Gastroesophageal sphincter (tissue), 4 donors: ENCODE measurements around the gene SLC45A2. TPM values are rescaled to one million over a fixed set of nuclear protein-coding genes. Genes with fewer than 3 reads are reported as not detected.

Source experiments
- ATAC-seq: fragments of 150-250 bp; one replicate; pipeline ENCODE4 v1.9.1; 2016; ENCODE audit warnings: mild to moderate bottlenecking, moderate library complexity
- H3K27ac ChIP-seq, 4 donors: fragments of 200-600 bp; sonication (generic) in 3 of 4; 1 replicate in 3 of 4; 2 replicates in 1 of 4; pipeline ENCODE4 v1.5.1; 2016 to 2019
- H3K27me3 ChIP-seq: fragments of 200-600 bp; sonication (generic); one replicate; pipeline ENCODE4 v1.5.1; 2019
- H3K36me3 ChIP-seq, 2 donors: fragments of 200-600 bp; sonication (generic); one replicate each; pipeline ENCODE4 v1.5.1; 2019; ENCODE audit warnings: control low read depth in 1 of 2
- H3K4me1 ChIP-seq, 3 donors: fragments of 200-600 bp; sonication (generic); 1 replicate in 2 of 3; 2 replicates in 1 of 3; pipeline ENCODE4 v1.5.1; 2016 to 2019; ENCODE audit warnings: control low read depth in 2 of 3
- H3K4me3 ChIP-seq, 2 donors: fragments of 200-600 bp; sonication (generic); one replicate each; pipeline ENCODE4 v1.5.1; 2019; ENCODE audit warnings: mild to moderate bottlenecking in 1 of 2, moderate library complexity in 1 of 2
- H3K9me3 ChIP-seq, 3 donors: fragments of 200-600 bp; sonication (generic); one replicate each; pipeline ENCODE4 v1.5.1; 2017 to 2019; ENCODE audit warnings: control low read depth in 2 of 3
- EP300 ChIP-seq: sonication (generic); formaldehyde crosslinking; IDR thresholded peaks from one replicate; pipeline ENCODE4 v1.6.1; 2017; ENCODE audit warnings: antibody characterized with exemption, mild to moderate bottlenecking
- POLR2A ChIP-seq, 2 donors: fragments of 450-650 bp; IDR thresholded peaks; one replicate each; pipeline ENCODE4 v1.6.1; 2017; ENCODE audit warnings: antibody characterized with exemption in 2 of 2, mild to moderate bottlenecking in 2 of 2, moderate library complexity in 1 of 2
- POLR2AphosphoS5 ChIP-seq: sonication (generic); formaldehyde crosslinking; IDR thresholded peaks from one replicate; pipeline ENCODE4 v1.6.1; 2017; ENCODE audit warnings: antibody characterized with exemption
- WGBS, 2 donors: methylation state at CpG; one replicate each; pipeline ENCODE4 v1.1.5; 2018; ENCODE audit warnings: low coverage in 1 of 2; 5-methylcytosine and 5-hydroxymethylcytosine counted together
- total RNA-seq, 4 donors: library from RNA; depleted of rRNA; stranded (reverse); fragments of >200 nt; gene quantifications; one replicate each; pipeline ENCODE4 v1.1.0, GENCODE V29; 2016
- TF ChIP-seq, protein P1 (sequence below), 4 experiments: fragments of 200-600 bp in 2 of 4; fragments of 450-650 bp in 2 of 4; sonication (generic) in 1 of 4; IDR thresholded peaks; one replicate each; pipeline ENCODE4 v1.5.1; 2017 to 2019; ENCODE audit warnings: antibody characterized with exemption in 4 of 4, mild to moderate bottlenecking in 2 of 4, moderate library complexity in 2 of 4

Gene SLC45A2
- total RNA-seq, 4 donors from 2014 or later, result 0.15 TPM; not detected in 3

- Histone ChIP-seq H3K27me3 (no peaks in the 10 kb centered on the region), H3K4me3 (no peak overlapping the region), H3K9me3 (no peaks in the 10 kb centered on the region), H3K4me1 (no peaks in the 10 kb centered on the region), H3K27ac (no peak overlapping the region), H3K36me3 (peaks cover 3 to 31% of the 10 kb centered on the region in 2 donors)
- ATAC-seq, result no peak
- TF ChIP-seq, protein P1, sequence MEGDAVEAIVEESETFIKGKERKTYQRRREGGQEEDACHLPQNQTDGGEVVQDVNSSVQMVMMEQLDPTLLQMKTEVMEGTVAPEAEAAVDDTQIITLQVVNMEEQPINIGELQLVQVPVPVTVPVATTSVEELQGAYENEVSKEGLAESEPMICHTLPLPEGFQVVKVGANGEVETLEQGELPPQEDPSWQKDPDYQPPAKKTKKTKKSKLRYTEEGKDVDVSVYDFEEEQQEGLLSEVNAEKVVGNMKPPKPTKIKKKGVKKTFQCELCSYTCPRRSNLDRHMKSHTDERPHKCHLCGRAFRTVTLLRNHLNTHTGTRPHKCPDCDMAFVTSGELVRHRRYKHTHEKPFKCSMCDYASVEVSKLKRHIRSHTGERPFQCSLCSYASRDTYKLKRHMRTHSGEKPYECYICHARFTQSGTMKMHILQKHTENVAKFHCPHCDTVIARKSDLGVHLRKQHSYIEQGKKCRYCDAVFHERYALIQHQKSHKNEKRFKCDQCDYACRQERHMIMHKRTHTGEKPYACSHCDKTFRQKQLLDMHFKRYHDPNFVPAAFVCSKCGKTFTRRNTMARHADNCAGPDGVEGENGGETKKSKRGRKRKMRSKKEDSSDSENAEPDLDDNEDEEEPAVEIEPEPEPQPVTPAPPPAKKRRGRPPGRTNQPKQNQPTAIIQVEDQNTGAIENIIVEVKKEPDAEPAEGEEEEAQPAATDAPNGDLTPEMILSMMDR (IDR thresholded peaks at IDR 0.05), result no peak
- TF ChIP-seq POLR2AphosphoS5, result no peak
- TF ChIP-seq POLR2A (IDR thresholded peaks at IDR 0.05), result no peak
- TF ChIP-seq EP300, result no peak
- 83 to 86% methylated on average over 3 of the region's 3 CpGs for WGBS, 2 donors
Measured at GRCh38 chr5:34028349-34028748, 43.9 kb upstream of the SLC45A2 start.

- no peak overlapping the region for H3K27ac ChIP-seq
- ATAC-seq, result no peak
- WGBS, 2 donors, result 78 to 94% methylated on average over 3 to 7 of the region's 9 CpGs
- no peaks in the 10 kb centered on the region for H3K4me1 ChIP-seq
- H3K9me3 ChIP-seq, result no peaks in the 10 kb centered on the region
- H3K36me3 ChIP-seq, result peaks cover 3 to 31% of the 10 kb centered on the region in 2 donors
- TF ChIP-seq POLR2AphosphoS5 (no peak), EP300 (no peak), POLR2A (IDR thresholded peaks at IDR 0.05) (no peak)
- TF ChIP-seq, protein P1 (IDR thresholded peaks at IDR 0.05), result no peak
- H3K27me3 ChIP-seq, result no peaks in the 10 kb centered on the region
- no peak overlapping the region for H3K4me3 ChIP-seq
Measured at GRCh38 chr5:34026089-34026761, 41.7 kb upstream of the SLC45A2 start.

GRCh38 chr5:34022121-34022705 lies 37.7 kb upstream of the SLC45A2 start:
- no peaks in the 10 kb centered on the region for H3K4me1 ChIP-seq
- H3K36me3 ChIP-seq, result peaks cover 3 to 36% of the 10 kb centered on the region in 2 donors
- 16% methylated on average over 2 of the region's 2 CpGs; no CpG with 5 or more reads in 1 of the 2 donors for WGBS, 2 donors
- H3K27ac ChIP-seq, result no peak overlapping the region
- no peak for ATAC-seq
- H3K4me3 ChIP-seq, result no peak overlapping the region
- TF ChIP-seq EP300, result no peak
- TF ChIP-seq, protein P1 (IDR thresholded peaks at IDR 0.05), result no peak
- no peak for TF ChIP-seq POLR2AphosphoS5
- no peak for TF ChIP-seq POLR2A (IDR thresholded peaks at IDR 0.05)
- no peaks in the 10 kb centered on the region for H3K9me3 ChIP-seq
- H3K27me3 ChIP-seq, result no peaks in the 10 kb centered on the region

- H3K36me3 ChIP-seq, result peaks cover 3 to 32% of the 10 kb centered on the region in 2 donors
- WGBS, 2 donors, result 67 to 76% methylated on average over 1 to 2 of the region's 2 CpGs
- H3K27ac ChIP-seq, result no peak overlapping the region
- H3K4me3 ChIP-seq, result no peak overlapping the region
- no peaks in the 10 kb centered on the region for H3K27me3 ChIP-seq
- ATAC-seq, result no peak
- H3K4me1 ChIP-seq, result no peaks in the 10 kb centered on the region
- no peaks in the 10 kb centered on the region for H3K9me3 ChIP-seq
- TF ChIP-seq EP300 (no peak), POLR2A (IDR thresholded peaks at IDR 0.05) (no peak), POLR2AphosphoS5 (no peak)
- TF ChIP-seq, protein P1 (IDR thresholded peaks at IDR 0.05), result no peak
Measured at GRCh38 chr5:34021334-34021733, 36.8 kb upstream of the SLC45A2 start.

DNA sequence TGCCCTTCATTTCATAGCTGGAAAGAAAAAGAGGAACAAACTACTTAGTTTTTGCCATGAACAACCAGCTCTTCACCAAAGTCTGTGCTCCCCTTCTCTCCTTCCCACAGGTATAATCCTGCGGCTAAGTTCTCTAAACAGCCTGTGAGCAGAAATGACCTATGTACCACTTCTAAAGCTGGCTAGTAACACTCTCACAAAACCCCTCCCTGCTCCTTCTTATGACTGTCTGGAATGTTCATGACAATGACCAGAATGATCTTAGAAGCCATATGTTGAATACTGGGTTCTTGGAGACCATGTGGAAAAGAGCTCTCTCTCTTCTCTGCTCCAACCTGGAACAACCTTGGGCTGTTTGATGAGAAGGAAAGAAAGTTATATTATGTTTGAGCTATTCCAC lies 36.2 kb upstream of the SLC45A2 start:
- no peak for ATAC-seq
- Histone ChIP-seq H3K36me3 (peaks cover 3 to 27% of the 10 kb centered on the region in 2 donors), H3K27ac (no peak overlapping the region), H3K9me3 (no peaks in the 10 kb centered on the region), H3K4me3 (no peak overlapping the region), H3K4me1 (no peaks in the 10 kb centered on the region), H3K27me3 (no peaks in the 10 kb centered on the region)
- TF ChIP-seq POLR2A (IDR thresholded peaks at IDR 0.05) (no peak), EP300 (no peak), POLR2AphosphoS5 (no peak)
- TF ChIP-seq, protein P1 (IDR thresholded peaks at IDR 0.05), result no peak
- 90 to 100% methylated on average over 1 of the region's 1 CpG for WGBS, 2 donors
